OCI-LY7 (cell line): ENCODE data around the gene ZBTB7A. TPM values are rescaled to one million over a fixed set of nuclear protein-coding genes. Genes with fewer than 3 reads are reported as not detected.

Source experiments
- BruUV-seq: library from RNA; stranded (reverse); fragments of 400-500 nt; replicated peaks from 2 replicates; lab custom pipeline; 2021; lab: Mats Ljungman, UMichigan
- CTCF ChIA-PET: fragments of 300-600 bp; sonication (Branson Sonifier 250); formaldehyde crosslinking; loops from one replicate; lab custom pipeline; 2022; ENCODE audit warnings: antibody characterized with exemption; ENCODE audit not compliant: unreplicated experiment; lab: Charles Lee
- POLR2A ChIA-PET: fragments of 300-600 bp; sonication (Branson Sonifier 250); formaldehyde crosslinking; loops from one replicate; lab custom pipeline; 2022; ENCODE audit warnings: antibody characterized with exemption; lab: Charles Lee
- DNase-seq: peaks from one replicate; pipeline ENCODE4 v3.0.0-alpha.2; 2015; ENCODE audit warnings: low spot score
- H2AFZ ChIP-seq: fragments of 200-600 bp; sonication (generic), shearing (Covaris generic); 2 replicates; pipeline ENCODE4 v1.6.1; 2014; ENCODE audit warnings: mild to moderate bottlenecking, antibody characterized with exemption, low read length, moderate library complexity
- H3K27ac ChIP-seq: fragments of 200-600 bp; sonication (generic); 2 replicates; pipeline ENCODE4 v1.5.1; 2014; ENCODE audit warnings: mixed run types, low read depth, mild to moderate bottlenecking, moderate library complexity, low read length, inconsistent platforms; ENCODE audit not compliant: poor library complexity, severe bottlenecking
- H3K36me3 ChIP-seq: fragments of 200-600 bp; sonication (generic); 2 replicates; pipeline ENCODE4 v1.6.1; 2014; ENCODE audit warnings: mild to moderate bottlenecking, antibody characterized with exemption, low read length, moderate library complexity, mixed read lengths; ENCODE audit not compliant: insufficient read depth
- H3K4me1 ChIP-seq: fragments of 200-600 bp; sonication (generic); 2 replicates; pipeline ENCODE4 v1.5.1; 2014; ENCODE audit warnings: mild to moderate bottlenecking, low read length; ENCODE audit not compliant: insufficient read depth, poor library complexity, severe bottlenecking
- H3K4me2 ChIP-seq: fragments of 200-600 bp; sonication (generic); 2 replicates; pipeline ENCODE4 v1.6.1; 2014; ENCODE audit warnings: mild to moderate bottlenecking, low read length
- H3K4me3 ChIP-seq: fragments of 200-600 bp; sonication (generic); 2 replicates; pipeline ENCODE4 v1.5.1; 2014; ENCODE audit warnings: mild to moderate bottlenecking, low read depth, low read length; ENCODE audit not compliant: poor library complexity, severe bottlenecking
- H3K79me2 ChIP-seq: fragments of 200-600 bp; sonication (generic); 2 replicates; pipeline ENCODE4 v1.6.1; 2016; ENCODE audit warnings: low read depth, mild to moderate bottlenecking, low read length, moderate library complexity, mixed read lengths; ENCODE audit not compliant: insufficient read depth
- H3K9me2 ChIP-seq: fragments of 200-600 bp; sonication (generic); 2 replicates; pipeline ENCODE4 v1.6.1; 2016; ENCODE audit warnings: mild to moderate bottlenecking, low read length, mixed read lengths; ENCODE audit not compliant: insufficient read depth
- H3K9me3 ChIP-seq: fragments of 200-600 bp; sonication (generic); 2 replicates; pipeline ENCODE4 v1.6.1; 2014; ENCODE audit warnings: mild to moderate bottlenecking, mixed run types, low read length, mixed read lengths
- H4K20me1 ChIP-seq: fragments of 200-600 bp; sonication (generic); 2 replicates; pipeline ENCODE4 v1.6.1; 2014; ENCODE audit warnings: mild to moderate bottlenecking, antibody characterized with exemption, low read length, moderate library complexity, mixed read lengths; ENCODE audit not compliant: insufficient read depth
- EZH2phosphoT487 ChIP-seq: fragments of 200-600 bp; sonication (generic); IDR thresholded peaks from 2 replicates; pipeline ENCODE4 v1.6.1; 2018; ENCODE audit warnings: low read depth, borderline replicate concordance, mild to moderate bottlenecking, mixed run types, antibody characterized with exemption, low read length, moderate library complexity, mixed read lengths
- intact Hi-C: fragments of 100-400 bp; cut with micrococcal nuclease; formaldehyde crosslinking; loops from one replicate; pipeline ENCODE4 v1.10.0; 2022; ENCODE audit not compliant: unreplicated experiment
- total RNA-seq, 2 experiments: library from RNA; depleted of rRNA in 1 of 2; stranded (reverse); fragments of >200 nt in 1 of 2; shearing (Covaris generic) in 1 of 2; gene quantifications; 2 replicates each; pipeline ENCODE4 v1.2.3, GENCODE V29; 2014 to 2022
- TF ChIP-seq, protein P1 (sequence below): fragments of 200-600 bp; sonication (generic); conservative IDR thresholded peaks from 2 replicates; pipeline ENCODE4 v1.5.1; 2014; ENCODE audit warnings: mild to moderate bottlenecking, antibody characterized with exemption, low read length, moderate library complexity, mixed read lengths

ZBTB7A gene
- total RNA-seq, 2 experiments from 2014 or later = 17.2 to 29.3 TPM

DNA sequence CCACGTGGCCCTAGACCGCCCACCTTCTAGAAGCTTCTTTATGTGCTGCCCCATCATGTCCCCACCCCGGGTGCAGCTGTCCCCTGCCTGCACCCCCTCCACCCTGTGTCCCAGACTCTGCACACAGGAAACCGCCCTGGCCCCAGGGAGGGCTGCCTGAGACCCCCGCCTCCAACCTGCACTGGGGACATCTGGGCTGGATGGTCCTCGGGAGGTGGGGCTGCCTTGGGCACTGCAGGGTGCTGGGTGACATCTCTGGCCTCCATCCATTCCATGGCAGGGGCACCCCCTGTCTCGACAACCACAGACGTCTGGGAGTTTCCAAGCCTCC, 17.8 kb upstream of the ZBTB7A start:
- Histone ChIP-seq H3K4me3 (no peak overlapping the region), H3K79me2 (no peaks in the 10 kb centered on the region), H3K9me3 (no peaks in the 10 kb centered on the region), H4K20me1 (no peaks in the 10 kb centered on the region), H3K4me2 (peak overlapping the region; percentile 16; the same call in 1 of the 2 replicates), H3K9me2 (no peaks in the 10 kb centered on the region), H3K36me3 (0 out of 2 replicates have a peak, but pooled peaks cover 1% of the 10 kb centered on the region), H2AFZ (no peak overlapping the region), H3K27ac (no peak overlapping the region), H3K4me1 (peaks cover 9% of the 10 kb centered on the region)
- no TSS peak for BruUV-seq
- CTCF ChIA-PET = no interaction called here
- POLR2A ChIA-PET = interaction anchor here (0.7 kb wide), 1 partner anchor 76 kb away, joined by 3 read pairs; no protein-coding TSS in a partner anchor
- DNase-seq = no peak
- intact Hi-C loops = no loop called here
- no peak for TF ChIP-seq EZH2phosphoT487
- TF ChIP-seq, protein P1, sequence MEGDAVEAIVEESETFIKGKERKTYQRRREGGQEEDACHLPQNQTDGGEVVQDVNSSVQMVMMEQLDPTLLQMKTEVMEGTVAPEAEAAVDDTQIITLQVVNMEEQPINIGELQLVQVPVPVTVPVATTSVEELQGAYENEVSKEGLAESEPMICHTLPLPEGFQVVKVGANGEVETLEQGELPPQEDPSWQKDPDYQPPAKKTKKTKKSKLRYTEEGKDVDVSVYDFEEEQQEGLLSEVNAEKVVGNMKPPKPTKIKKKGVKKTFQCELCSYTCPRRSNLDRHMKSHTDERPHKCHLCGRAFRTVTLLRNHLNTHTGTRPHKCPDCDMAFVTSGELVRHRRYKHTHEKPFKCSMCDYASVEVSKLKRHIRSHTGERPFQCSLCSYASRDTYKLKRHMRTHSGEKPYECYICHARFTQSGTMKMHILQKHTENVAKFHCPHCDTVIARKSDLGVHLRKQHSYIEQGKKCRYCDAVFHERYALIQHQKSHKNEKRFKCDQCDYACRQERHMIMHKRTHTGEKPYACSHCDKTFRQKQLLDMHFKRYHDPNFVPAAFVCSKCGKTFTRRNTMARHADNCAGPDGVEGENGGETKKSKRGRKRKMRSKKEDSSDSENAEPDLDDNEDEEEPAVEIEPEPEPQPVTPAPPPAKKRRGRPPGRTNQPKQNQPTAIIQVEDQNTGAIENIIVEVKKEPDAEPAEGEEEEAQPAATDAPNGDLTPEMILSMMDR = no peak

DNA sequence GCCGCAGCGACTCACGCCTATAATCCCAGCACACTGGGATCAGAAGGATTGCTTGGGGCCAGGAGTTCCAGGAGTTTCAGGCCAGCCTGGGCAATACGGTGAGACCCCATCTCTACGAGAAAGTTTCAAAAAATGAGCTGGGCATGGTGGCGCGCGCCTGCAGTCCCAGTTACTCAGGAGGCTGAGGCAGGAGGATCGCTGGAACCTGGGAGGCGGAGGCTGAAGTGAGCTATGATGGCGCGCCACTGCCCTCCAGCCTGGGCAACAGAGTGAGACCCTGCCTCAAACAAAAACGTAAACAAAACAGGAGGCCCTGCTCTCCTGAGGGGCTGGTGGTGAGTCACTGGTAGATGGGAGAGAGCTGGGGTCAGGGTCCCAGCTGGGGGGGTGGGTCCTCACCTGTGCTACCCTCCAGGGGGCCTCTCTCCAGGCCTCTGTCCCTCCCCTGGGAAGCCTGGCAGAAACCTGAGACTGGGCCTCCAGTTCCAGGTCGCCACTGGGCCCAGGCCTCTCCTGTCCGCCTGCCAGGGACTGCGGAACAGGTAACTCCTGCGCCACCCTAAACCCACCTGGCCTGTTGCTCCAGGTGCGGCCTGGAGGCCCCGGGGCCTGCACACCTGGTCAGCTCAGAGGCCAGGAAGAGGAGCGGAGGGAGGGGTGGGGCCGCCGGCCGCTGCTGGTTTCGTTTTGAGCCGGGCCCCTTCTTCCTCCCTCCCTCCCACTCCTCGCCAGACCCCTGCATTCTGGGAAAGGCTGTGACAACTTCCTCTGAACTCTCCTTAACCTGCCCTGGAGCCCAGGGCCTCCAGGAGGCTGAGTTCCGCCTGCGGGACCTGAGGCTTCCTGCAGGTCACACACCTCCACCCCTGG, 17.2 kb upstream of the ZBTB7A start:
- no peak overlapping the region for H3K4me3 ChIP-seq
- H3K79me2 ChIP-seq = no peaks in the 10 kb centered on the region
- ChIA-PET POLR2A (no interaction called here), CTCF (no interaction called here)
- TF ChIP-seq, protein P1 = no peak
- TF ChIP-seq EZH2phosphoT487 = no peak
- intact Hi-C loops = no loop called here
- peak overlapping the region; percentile 16; the same call in 1 of the 2 replicates for H3K4me2 ChIP-seq
- peak; percentile 23 for DNase-seq
- H3K9me2 ChIP-seq = no peaks in the 10 kb centered on the region
- no TSS peak for BruUV-seq
- H2AFZ ChIP-seq = no peak overlapping the region
- no peaks in the 10 kb centered on the region for H4K20me1 ChIP-seq
- no peaks in the 10 kb centered on the region for H3K9me3 ChIP-seq
- H3K36me3 ChIP-seq = no peaks in the 10 kb centered on the region
- H3K27ac ChIP-seq = no peak overlapping the region
- H3K4me1 ChIP-seq = peaks cover 9% of the 10 kb centered on the region

DNA sequence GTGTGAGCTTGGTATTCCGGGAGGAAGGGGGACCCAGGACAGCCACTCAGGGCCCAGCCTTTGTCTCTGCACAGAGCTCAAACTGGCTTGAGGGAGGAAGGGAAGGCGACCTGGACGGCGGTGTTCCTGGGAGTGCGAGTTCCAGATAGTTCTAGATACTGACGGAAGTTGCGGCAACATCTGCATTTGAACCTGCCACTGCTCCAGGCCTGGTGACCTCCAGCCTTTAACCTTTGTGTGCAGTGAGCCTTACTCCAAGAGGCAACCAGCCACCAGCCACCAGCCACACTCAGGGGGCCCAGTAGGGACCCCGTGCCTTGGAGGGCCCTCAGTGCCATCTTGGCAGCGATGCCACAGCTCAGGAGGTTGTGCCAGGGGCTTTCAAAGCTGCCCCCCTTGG, 15.5 kb upstream of the ZBTB7A start:
- Histone ChIP-seq H3K9me3 (no peaks in the 10 kb centered on the region), H3K27ac (no peak overlapping the region), H2AFZ (no peak overlapping the region), H3K79me2 (no peaks in the 10 kb centered on the region), H4K20me1 (no peaks in the 10 kb centered on the region), H3K4me1 (peaks cover 26% of the 10 kb centered on the region), H3K36me3 (no peaks in the 10 kb centered on the region), H3K9me2 (no peaks in the 10 kb centered on the region), H3K4me2 (no peak overlapping the region), H3K4me3 (no peak overlapping the region)
- no TSS peak for BruUV-seq
- no peak for DNase-seq
- CTCF ChIA-PET = no interaction called here
- intact Hi-C loops = no loop called here
- TF ChIP-seq, protein P1 = no peak
- no peak for TF ChIP-seq EZH2phosphoT487
- POLR2A ChIA-PET = no interaction called here
